ENCODE results near the gene PFKFB3. TPM values are rescaled to one million over a fixed set of nuclear protein-coding genes. Genes with fewer than 3 reads are reported as not detected.

Gene PFKFB3
- total RNA-seq, 1 donor from 2014 or later = 44.5 TPM

GRCh38 chr10:6223981-6224380 is 21.2 kb downstream of the PFKFB3 start:
- Histone ChIP-seq H3K36me3 (ENCODE audit: control insufficient read depth, insufficient read depth, low read length) (peaks cover 9% of the 10 kb centered on the region), H3K4me3 (ENCODE audit: low read depth, low read length) (no peak overlapping the region), H3K27me3 (ENCODE audit: control insufficient read depth, insufficient read depth, low read length) (no peaks in the 10 kb centered on the region)
- TF ChIP-seq CTCF (IDR thresholded peaks at IDR 0.05; ENCODE audit: insufficient read depth, low read length, poor library complexity, severe bottlenecking) = no peak
- DNase-seq (ENCODE audit: low read depth) = no peak

GRCh38 chr10:6224781-6225180 is 22.0 kb downstream of the PFKFB3 start:
- Histone ChIP-seq H3K27me3 (ENCODE audit: control insufficient read depth, insufficient read depth, low read length) (no peaks in the 10 kb centered on the region), H3K36me3 (ENCODE audit: control insufficient read depth, insufficient read depth, low read length) (peaks cover 8% of the 10 kb centered on the region), H3K4me3 (ENCODE audit: low read depth, low read length) (no peak overlapping the region)
- DNase-seq (ENCODE audit: low read depth) = no peak
- no peak for TF ChIP-seq CTCF (IDR thresholded peaks at IDR 0.05; ENCODE audit: insufficient read depth, low read length, poor library complexity, severe bottlenecking)

- Histone ChIP-seq H3K27me3 (ENCODE audit: control insufficient read depth, insufficient read depth, low read length) (no peaks in the 10 kb centered on the region), H3K4me3 (ENCODE audit: low read depth, low read length) (no peak overlapping the region), H3K36me3 (ENCODE audit: control insufficient read depth, insufficient read depth, low read length) (peaks cover 8% of the 10 kb centered on the region)
- TF ChIP-seq CTCF (IDR thresholded peaks at IDR 0.05; ENCODE audit: insufficient read depth, low read length, poor library complexity, severe bottlenecking) = no peak
- DNase-seq (ENCODE audit: low read depth) = no peak
Measured at GRCh38 chr10:6225263-6225814, 22.6 kb downstream of the PFKFB3 start.

GRCh38 chr10:6226216-6226615 is 23.5 kb downstream of the PFKFB3 start:
- DNase-seq (ENCODE audit: low read depth) = no peak
- H3K27me3 ChIP-seq (ENCODE audit: control insufficient read depth, insufficient read depth, low read length) = no peaks in the 10 kb centered on the region
- peaks cover 5% of the 10 kb centered on the region for H3K36me3 ChIP-seq (ENCODE audit: control insufficient read depth, insufficient read depth, low read length)
- no peak for TF ChIP-seq CTCF (IDR thresholded peaks at IDR 0.05; ENCODE audit: insufficient read depth, low read length, poor library complexity, severe bottlenecking)
- H3K4me3 ChIP-seq (ENCODE audit: low read depth, low read length) = no peak overlapping the region

GRCh38 chr10:6227346-6227745 is 24.6 kb downstream of the PFKFB3 start:
- DNase-seq (ENCODE audit: low read depth) = no peak
- H3K27me3 ChIP-seq (ENCODE audit: control insufficient read depth, insufficient read depth, low read length) = no peaks in the 10 kb centered on the region
- no peak for TF ChIP-seq CTCF (IDR thresholded peaks at IDR 0.05; ENCODE audit: insufficient read depth, low read length, poor library complexity, severe bottlenecking)
- no peak overlapping the region for H3K4me3 ChIP-seq (ENCODE audit: low read depth, low read length)
- H3K36me3 ChIP-seq (ENCODE audit: control insufficient read depth, insufficient read depth, low read length) = peaks cover 5% of the 10 kb centered on the region

- Histone ChIP-seq H3K4me3 (ENCODE audit: low read depth, low read length) (no peak overlapping the region), H3K27me3 (ENCODE audit: control insufficient read depth, insufficient read depth, low read length) (no peaks in the 10 kb centered on the region), H3K36me3 (ENCODE audit: control insufficient read depth, insufficient read depth, low read length) (peaks cover 5% of the 10 kb centered on the region)
- no peak for TF ChIP-seq CTCF (IDR thresholded peaks at IDR 0.05; ENCODE audit: insufficient read depth, low read length, poor library complexity, severe bottlenecking)
- DNase-seq (ENCODE audit: low read depth) = no peak
Measured at GRCh38 chr10:6228010-6228511, 25.3 kb downstream of the PFKFB3 start.

Measured in kidney epithelial cell (primary cell).